GM12878 (cell line): ENCODE data around the gene MCCD1. TPM values are rescaled to one million over a fixed set of nuclear protein-coding genes. Genes with fewer than 3 reads are reported as not detected.

Experiments
- ATAC-seq: fragments of 200-7000 bp; cut with Tn5 transposase; 3 replicates; pipeline ENCODE4 v1.9.1; 2020; ENCODE audit warnings: mild to moderate bottlenecking, moderate library complexity
- BruUV-seq: library from RNA; stranded (reverse); fragments of 400-500 nt; replicated peaks from 2 replicates; lab custom pipeline; 2021; lab: Mats Ljungman, UMichigan
- CTCF ChIA-PET: fragments of 300-600 bp; sonication (Branson Sonifier 250); formaldehyde crosslinking; extraction: SDS; loops from one replicate; lab custom pipeline; 2021; ENCODE audit warnings: inconsistent platforms; lab: Yijun Ruan, JAX
- POLR2A ChIA-PET: fragments of 350-600 bp; formaldehyde crosslinking; extraction: SDS; loops from one replicate; lab custom pipeline; 2021; ENCODE audit warnings: inconsistent platforms; lab: Charles Lee
- RAD21 ChIA-PET: fragments of 300-600 bp; sonication (Branson Sonifier 250); formaldehyde crosslinking; loops from one replicate; lab custom pipeline; 2023; ENCODE audit warnings: antibody characterized with exemption; ENCODE audit not compliant: unreplicated experiment; lab: Charles Lee
- SMC1A ChIA-PET: fragments of 300-600 bp; sonication (Branson Sonifier 250); formaldehyde crosslinking; loops from one replicate; lab custom pipeline; 2023; ENCODE audit not compliant: unreplicated experiment, uncharacterized antibody; lab: Charles Lee
- DNase-seq: peaks from one replicate; pipeline ENCODE4 v3.0.0-alpha.2; 2011; ENCODE audit warnings: low read depth, low spot score
- FAIRE-seq: peaks from 3 replicates; lab custom pipeline; 2011; peaks lifted over from hg19 to GRCh38; lab: Jason Lieb, UNC
- H2AFZ ChIP-seq: 2 replicates; pipeline ENCODE4 v1.6.0; 2011; ENCODE audit warnings: low read depth, low read length, control low read depth; ENCODE audit not compliant: control insufficient read depth
- H3K27ac ChIP-seq: 2 replicates; pipeline ENCODE4 v1.5.1; 2011; ENCODE audit warnings: control low read depth; ENCODE audit not compliant: control insufficient read depth, insufficient read depth
- H3K27me3 ChIP-seq, 2 experiments: replicated peaks in 1 of 2; 2 replicates each; pipeline versions ENCODE4 v1.6.0 to v1.6.1; 2011; ENCODE audit warnings: low read length in 1 of 2; ENCODE audit not compliant: control insufficient read depth in 2 of 2, insufficient read depth in 2 of 2
- H3K36me3 ChIP-seq, 2 experiments: 2 replicates each; pipeline ENCODE4 v1.5.1; 2011; ENCODE audit warnings: low read length in 1 of 2; ENCODE audit not compliant: control insufficient read depth in 2 of 2, insufficient read depth in 2 of 2
- H3K4me1 ChIP-seq: 2 replicates; pipeline ENCODE4 v1.6.1; 2011; ENCODE audit warnings: mild to moderate bottlenecking, low read length, moderate library complexity, mixed read lengths; ENCODE audit not compliant: control insufficient read depth, insufficient read depth
- H3K4me2 ChIP-seq: 2 replicates; pipeline ENCODE4 v1.6.0; 2011; ENCODE audit warnings: control low read depth; ENCODE audit not compliant: control insufficient read depth, insufficient read depth
- H3K4me3 ChIP-seq: fragments of 200-600 bp; sonication (generic); 2 replicates; pipeline ENCODE4 v1.5.1; 2016
- H3K79me2 ChIP-seq: 2 replicates; pipeline ENCODE4 v1.6.0; 2011; ENCODE audit warnings: low read length; ENCODE audit not compliant: control insufficient read depth, insufficient read depth
- H3K9ac ChIP-seq: 2 replicates; pipeline ENCODE4 v1.8.0; 2011; ENCODE audit warnings: low read length, control low read depth, mixed read lengths; ENCODE audit not compliant: control insufficient read depth, insufficient read depth
- H3K9me3 ChIP-seq: replicated peaks from 3 replicates; pipeline ENCODE4 v1.5.1; 2011; ENCODE audit warnings: mild to moderate bottlenecking, low read length; ENCODE audit not compliant: control insufficient read depth, insufficient read depth
- H4K20me1 ChIP-seq: 2 replicates; pipeline ENCODE4 v1.6.0; 2011; ENCODE audit not compliant: control insufficient read depth, insufficient read depth
- ATF7 ChIP-seq: fragments of 450-650 bp; IDR thresholded peaks from 2 replicates; pipeline ENCODE4 v1.6.1; 2016; ENCODE audit warnings: low read depth, mild to moderate bottlenecking
- BRCA1 ChIP-seq: IDR thresholded peaks from 2 replicates; pipeline ENCODE4 v1.6.1; 2011; ENCODE audit warnings: low read depth, low read length, improper control_type of control experiment
- ETV6 ChIP-seq, 2 experiments: fragments of 450-650 bp in 1 of 2; IDR thresholded peaks in 1 of 2; conservative IDR thresholded peaks in 1 of 2; 2 replicates each; pipeline ENCODE4 v1.6.1; 2014; ENCODE audit warnings: antibody characterized with exemption in 1 of 2, borderline replicate concordance in 1 of 2, low read depth in 1 of 2, mild to moderate bottlenecking in 1 of 2, moderate library complexity in 1 of 2
- IKZF1 ChIP-seq: fragments of 450-650 bp; conservative IDR thresholded peaks from 2 replicates; pipeline ENCODE4 v1.6.1; 2017; ENCODE audit warnings: antibody characterized with exemption, mild to moderate bottlenecking
- IRF4 ChIP-seq: IDR thresholded peaks from 2 replicates; pipeline ENCODE4 v1.6.1; 2011; ENCODE audit warnings: low read depth, low read length
- KAT2A ChIP-seq: conservative IDR thresholded peaks from 2 replicates; pipeline ENCODE4 v1.6.1; 2011; ENCODE audit warnings: low read depth, low read length; ENCODE audit not compliant: control insufficient read depth
- MXI1 ChIP-seq: fragments of 150-350 bp; IDR thresholded peaks from 2 replicates; pipeline ENCODE4 v1.6.1; 2011; ENCODE audit warnings: low read depth, mild to moderate bottlenecking, inconsistent platforms, low read length, improper control_type of control experiment
- NFYB ChIP-seq: IDR thresholded peaks from 2 replicates; pipeline ENCODE4 v1.6.1; 2011; ENCODE audit warnings: low read depth, mild to moderate bottlenecking, low read length, improper control_type of control experiment, moderate library complexity; ENCODE audit not compliant: insufficient read depth
- NR2F1 ChIP-seq: fragments of 450-650 bp; conservative IDR thresholded peaks from 2 replicates; pipeline ENCODE4 v1.6.1; 2017; ENCODE audit warnings: mild to moderate bottlenecking
- RB1 ChIP-seq: fragments of 450-650 bp; formaldehyde crosslinking; IDR thresholded peaks from 2 replicates; pipeline ENCODE4 v1.6.1; 2017; ENCODE audit warnings: mild to moderate bottlenecking, borderline replicate concordance
- SMAD1 ChIP-seq: fragments of 450-650 bp; IDR thresholded peaks from 2 replicates; pipeline ENCODE4 v1.6.1; 2018; ENCODE audit warnings: mild to moderate bottlenecking, low read depth; ENCODE audit not compliant: partially characterized antibody
- SPI1 ChIP-seq: IDR thresholded peaks from 2 replicates; pipeline ENCODE4 v1.6.1; 2011; ENCODE audit warnings: low read depth, mild to moderate bottlenecking, low read length, moderate library complexity, borderline replicate concordance; ENCODE audit not compliant: insufficient read depth
- TCF3 ChIP-seq: IDR thresholded peaks from 2 replicates; pipeline ENCODE4 v1.6.1; 2012; ENCODE audit warnings: low read depth, mild to moderate bottlenecking, low read length, borderline replicate concordance; ENCODE audit not compliant: insufficient read depth
- WRNIP1 ChIP-seq: IDR thresholded peaks from 2 replicates; pipeline ENCODE4 v1.6.1; 2011; ENCODE audit warnings: low read depth, low read length, improper control_type of control experiment, borderline replicate concordance
- WGBS: methylation state at CpG from one replicate; pipeline ENCODE4 v1.1.6; 2016; ENCODE audit warnings: low lambda C conversion rate; ENCODE audit not compliant: insufficient replicate concordance, insufficient coverage; ENCODE audit errors: missing lambda C conversion rate; 5-methylcytosine and 5-hydroxymethylcytosine counted together
- in situ Hi-C: fragments of 300-500 bp; cut with MboI; formaldehyde crosslinking; loops from 9 replicates; pipeline ENCODE4 v1.14.3; 2018; ENCODE audit warnings: mixed read lengths
- intact Hi-C: fragments of 100-400 bp; cut with micrococcal nuclease; formaldehyde crosslinking; loops from one replicate; pipeline ENCODE4 v1.14.2; 2022; ENCODE audit not compliant: unreplicated experiment
- polyA plus RNA-seq, 11 experiments: library from polyadenylated mRNA; depleted of rRNA in 4 of 11; unstranded in 6 of 11; stranded (reverse) in 5 of 11; fragments of >200 nt; fragmentation: Nextera tagmentation in 4 of 11; fragmentation: Illumina TruSeq in 1 of 11; extraction: Ambion mirVana in 4 of 11; extraction: Trizol in 1 of 11; gene quantifications; 1 replicate in 1 of 11; 2 replicates in 10 of 11; pipeline versions ENCODE4 v1.2.1 to v1.2.3, GENCODE V29; 2011 to 2016; ENCODE audit warnings: inconsistent platforms in 2 of 11, missing spikeins in 2 of 11, low read depth in 1 of 11
- total RNA-seq, 4 experiments: library from RNA; depleted of rRNA in 3 of 4; stranded (reverse); fragments of >200 nt in 3 of 4; fragmentation: Illumina TruSeq in 1 of 4; extraction: Trizol in 1 of 4; gene quantifications; 2 replicates each; pipeline versions ENCODE4 v1.2.1 to v1.2.3, GENCODE V29; 2013 to 2021
- TF ChIP-seq, protein P1 (sequence below), 3 experiments: IDR thresholded peaks in 2 of 3; conservative IDR thresholded peaks in 1 of 3; 2 replicates each; pipeline ENCODE4 v1.5.1; 2011; ENCODE audit warnings: low read depth in 3 of 3, low read length in 3 of 3, mild to moderate bottlenecking in 3 of 3, control low read depth in 2 of 3, moderate library complexity in 2 of 3, inconsistent platforms in 1 of 3, mixed read lengths in 1 of 3; ENCODE audit not compliant: control insufficient read depth in 2 of 3, insufficient read depth in 1 of 3; ENCODE audit errors: extremely low read depth in 1 of 3
- TF ChIP-seq, protein P2 (sequence below): fragments of 450-650 bp; IDR thresholded peaks from 2 replicates; pipeline ENCODE4 v1.6.1; 2017; ENCODE audit warnings: low read depth, mild to moderate bottlenecking, moderate library complexity
- TF ChIP-seq, protein P3 (sequence below): fragments of 450-650 bp; IDR thresholded peaks from 2 replicates; pipeline ENCODE4 v1.6.1; 2016; ENCODE audit warnings: mild to moderate bottlenecking

MCCD1 gene
- total and polyA plus RNA-seq, 10 of the 15 experiments (the other 5 are each of a cell fraction or from before 2014, with no cell fraction given) = not detected

DNA sequence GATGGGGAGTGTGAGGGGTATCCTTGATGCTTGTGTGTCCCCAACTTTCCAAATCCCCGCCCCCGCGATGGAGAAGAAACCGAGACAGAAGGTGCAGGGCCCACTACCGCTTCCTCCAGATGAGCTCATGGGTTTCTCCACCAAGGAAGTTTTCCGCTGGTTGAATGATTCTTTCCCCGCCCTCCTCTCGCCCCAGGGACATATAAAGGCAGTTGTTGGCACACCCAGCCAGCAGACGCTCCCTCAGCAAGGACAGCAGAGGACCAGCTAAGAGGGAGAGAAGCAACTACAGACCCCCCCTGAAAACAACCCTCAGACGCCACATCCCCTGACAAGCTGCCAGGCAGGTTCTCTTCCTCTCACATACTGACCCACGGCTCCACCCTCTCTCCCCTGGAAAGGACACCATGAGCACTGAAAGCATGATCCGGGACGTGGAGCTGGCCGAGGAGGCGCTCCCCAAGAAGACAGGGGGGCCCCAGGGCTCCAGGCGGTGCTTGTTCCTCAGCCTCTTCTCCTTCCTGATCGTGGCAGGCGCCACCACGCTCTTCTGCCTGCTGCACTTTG, 46.7 kb downstream of the MCCD1 start, which contains the start of gene TNF:
Gene TNF, plus strand, starts transcription at position 231 of the 567 bp plus-strand sequence. Its CDS starts 177 bp downstream, at position 408.
- Histone ChIP-seq H2AFZ (no peak within 1 kb of the TSS), H3K4me1 (peaks cover 57% of the 10 kb centered on the region), H4K20me1 (no peaks in the 10 kb centered on the region), H3K9me3 (no peaks in the 10 kb centered on the region), H3K4me2 (peak within 1 kb of the TSS; percentile 84), H3K36me3 (peaks cover 0 to 7% of the 10 kb centered on the region in 2 experiments; a peak in 2 of 4 replicates), H3K9ac (peak within 1 kb of the TSS; percentile 82), H3K79me2 (peaks cover 84% of the 10 kb centered on the region), H3K27ac (peak within 1 kb of the TSS; percentile 96), H3K4me3 (peak within 1 kb of the TSS; percentile 91), H3K27me3 (no peaks in the 10 kb centered on the region)
- in situ Hi-C loops = no loop called here
- ATAC-seq (peak; percentile 44), FAIRE-seq (peak; percentile 68), DNase-seq (peak; percentile 91)
- WGBS = 1% methylated on average over 17 of the region's 19 CpGs
- ChIA-PET CTCF (interaction anchor here (0.9 to 31.0 kb wide), 4 partner anchors 18 to 244 kb away, joined by 3 to 2098 read pairs (median 396); partner anchors contain the start of genes ATP6V1G2, DDX39B, LST1 and LTA), RAD21 (interaction anchor here (0.5 to 17.5 kb wide), 13 partner anchors 8 to 1396 kb away, joined by 3 to 620 read pairs (median 5); partner anchors contain the start of genes ATP6V1G2, DDX39B, GPANK1 and LST1), SMC1A (interaction anchor here (0.6 to 45.5 kb wide), 6 partner anchors 9 to 390 kb away, joined by 3 to 1989 read pairs (median 30); partner anchors contain the start of genes ATP6V1G2, DDX39B, LST1 and LTA), POLR2A (interaction anchor here (0.9 to 17.1 kb wide), 11 partner anchors 8 to 252 kb away, joined by 3 to 282 read pairs (median 14); partner anchors contain the start of genes ATP6V1G2, DDX39B, HSPA1B and LST1)
- BruUV-seq = no TSS peak
- intact Hi-C loops = no loop called here
- 0 out of 2 replicates have a peak, but pooled peaks have one; percentile 24 for TF ChIP-seq NFYB
- TF ChIP-seq IRF4 = no peak
- peak; percentile 95 for TF ChIP-seq IKZF1
- peak; percentile 89 for TF ChIP-seq ATF7
- peak in 1 of 2 experiments; percentile 90; a peak in 2 of 4 replicates for TF ChIP-seq ETV6 (conservative IDR thresholded peaks at IDR 0.05 in 1 of 2, IDR thresholded peaks at IDR 0.05 in 1 of 2; ENCODE audit: borderline replicate concordance in 1 of 2, low read depth in 1 of 2)
- TF ChIP-seq, protein P1, sequence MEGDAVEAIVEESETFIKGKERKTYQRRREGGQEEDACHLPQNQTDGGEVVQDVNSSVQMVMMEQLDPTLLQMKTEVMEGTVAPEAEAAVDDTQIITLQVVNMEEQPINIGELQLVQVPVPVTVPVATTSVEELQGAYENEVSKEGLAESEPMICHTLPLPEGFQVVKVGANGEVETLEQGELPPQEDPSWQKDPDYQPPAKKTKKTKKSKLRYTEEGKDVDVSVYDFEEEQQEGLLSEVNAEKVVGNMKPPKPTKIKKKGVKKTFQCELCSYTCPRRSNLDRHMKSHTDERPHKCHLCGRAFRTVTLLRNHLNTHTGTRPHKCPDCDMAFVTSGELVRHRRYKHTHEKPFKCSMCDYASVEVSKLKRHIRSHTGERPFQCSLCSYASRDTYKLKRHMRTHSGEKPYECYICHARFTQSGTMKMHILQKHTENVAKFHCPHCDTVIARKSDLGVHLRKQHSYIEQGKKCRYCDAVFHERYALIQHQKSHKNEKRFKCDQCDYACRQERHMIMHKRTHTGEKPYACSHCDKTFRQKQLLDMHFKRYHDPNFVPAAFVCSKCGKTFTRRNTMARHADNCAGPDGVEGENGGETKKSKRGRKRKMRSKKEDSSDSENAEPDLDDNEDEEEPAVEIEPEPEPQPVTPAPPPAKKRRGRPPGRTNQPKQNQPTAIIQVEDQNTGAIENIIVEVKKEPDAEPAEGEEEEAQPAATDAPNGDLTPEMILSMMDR (IDR thresholded peaks at IDR 0.05 in 2 of 3, conservative IDR thresholded peaks at IDR 0.05 in 1 of 3; ENCODE audit: control insufficient read depth in 2 of 3, extremely low read depth in 1 of 3, insufficient read depth in 1 of 3, low read depth in 3 of 3, low read length in 3 of 3) = no peak
- TF ChIP-seq KAT2A = no peak
- no peak for TF ChIP-seq WRNIP1
- TF ChIP-seq BRCA1 = no peak
- TF ChIP-seq TCF3 = peak; percentile 90; the same call in 1 of the 2 replicates
- 0 out of 2 replicates have a peak, but pooled peaks have one; percentile 22 for TF ChIP-seq NR2F1
- no peak for TF ChIP-seq RB1
- TF ChIP-seq, protein P2, sequence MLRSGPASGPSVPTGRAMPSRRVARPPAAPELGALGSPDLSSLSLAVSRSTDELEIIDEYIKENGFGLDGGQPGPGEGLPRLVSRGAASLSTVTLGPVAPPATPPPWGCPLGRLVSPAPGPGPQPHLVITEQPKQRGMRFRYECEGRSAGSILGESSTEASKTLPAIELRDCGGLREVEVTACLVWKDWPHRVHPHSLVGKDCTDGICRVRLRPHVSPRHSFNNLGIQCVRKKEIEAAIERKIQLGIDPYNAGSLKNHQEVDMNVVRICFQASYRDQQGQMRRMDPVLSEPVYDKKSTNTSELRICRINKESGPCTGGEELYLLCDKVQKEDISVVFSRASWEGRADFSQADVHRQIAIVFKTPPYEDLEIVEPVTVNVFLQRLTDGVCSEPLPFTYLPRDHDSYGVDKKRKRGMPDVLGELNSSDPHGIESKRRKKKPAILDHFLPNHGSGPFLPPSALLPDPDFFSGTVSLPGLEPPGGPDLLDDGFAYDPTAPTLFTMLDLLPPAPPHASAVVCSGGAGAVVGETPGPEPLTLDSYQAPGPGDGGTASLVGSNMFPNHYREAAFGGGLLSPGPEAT = peak; percentile 41; the same call in 1 of the 2 replicates
- peak; percentile 52; the same call in 1 of the 2 replicates for TF ChIP-seq SPI1
- TF ChIP-seq, protein P3, sequence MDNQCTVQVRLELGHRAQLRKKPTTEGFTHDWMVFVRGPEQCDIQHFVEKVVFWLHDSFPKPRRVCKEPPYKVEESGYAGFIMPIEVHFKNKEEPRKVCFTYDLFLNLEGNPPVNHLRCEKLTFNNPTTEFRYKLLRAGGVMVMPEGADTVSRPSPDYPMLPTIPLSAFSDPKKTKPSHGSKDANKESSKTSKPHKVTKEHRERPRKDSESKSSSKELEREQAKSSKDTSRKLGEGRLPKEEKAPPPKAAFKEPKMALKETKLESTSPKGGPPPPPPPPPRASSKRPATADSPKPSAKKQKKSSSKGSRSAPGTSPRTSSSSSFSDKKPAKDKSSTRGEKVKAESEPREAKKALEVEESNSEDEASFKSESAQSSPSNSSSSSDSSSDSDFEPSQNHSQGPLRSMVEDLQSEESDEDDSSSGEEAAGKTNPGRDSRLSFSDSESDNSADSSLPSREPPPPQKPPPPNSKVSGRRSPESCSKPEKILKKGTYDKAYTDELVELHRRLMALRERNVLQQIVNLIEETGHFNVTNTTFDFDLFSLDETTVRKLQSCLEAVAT = peak; percentile 81
- TF ChIP-seq SMAD1 = peak; percentile 80
- TF ChIP-seq MXI1 = peak; percentile 63
